GM18508 (cell line): ENCODE data around the gene DOCK3.
"Not testable (repeated sequence)": the region's sequence is repeated elsewhere in the genome, so short reads cannot be mapped to it uniquely, and the experiment has no call there.

Experiments used
- ATAC-seq: cut with Tn5 transposase; IDR thresholded peaks from one replicate; pipeline ENCODE4 v1.9.1; 2021; ENCODE audit warnings: moderate number of reproducible peaks; ENCODE audit not compliant: insufficient read depth, unreplicated experiment

Gene DOCK3

GRCh38 chr3:51173518-51174271, 499.0 kb downstream of the DOCK3 start:
- ATAC-seq: no peak

DNA sequence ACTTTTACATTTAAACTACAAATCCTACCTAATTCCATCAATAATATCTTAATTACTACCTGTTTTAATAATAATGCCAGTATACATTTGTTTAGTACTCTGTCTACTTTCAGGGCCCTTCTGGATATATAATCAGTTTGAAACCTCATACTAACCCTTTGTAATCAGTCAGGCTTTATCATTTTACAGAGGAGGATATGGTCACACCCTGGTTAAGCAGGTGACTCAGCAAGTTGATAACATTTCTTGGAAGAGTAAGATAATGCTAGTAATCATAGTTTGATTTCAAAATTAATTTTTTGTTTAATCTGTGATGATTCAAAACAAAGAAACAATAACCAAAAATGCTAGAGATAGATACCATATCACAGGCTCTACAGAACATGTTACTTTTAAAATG, 502.2 kb downstream of the DOCK3 start:
- ATAC-seq: no peak

- ATAC-seq: not testable (repeated sequence)
Observed at GRCh38 chr3:51186446-51186845, 511.7 kb downstream of the DOCK3 start.

GRCh38 chr3:51190199-51190598, 515.5 kb downstream of the DOCK3 start:
- ATAC-seq: no peak

DNA sequence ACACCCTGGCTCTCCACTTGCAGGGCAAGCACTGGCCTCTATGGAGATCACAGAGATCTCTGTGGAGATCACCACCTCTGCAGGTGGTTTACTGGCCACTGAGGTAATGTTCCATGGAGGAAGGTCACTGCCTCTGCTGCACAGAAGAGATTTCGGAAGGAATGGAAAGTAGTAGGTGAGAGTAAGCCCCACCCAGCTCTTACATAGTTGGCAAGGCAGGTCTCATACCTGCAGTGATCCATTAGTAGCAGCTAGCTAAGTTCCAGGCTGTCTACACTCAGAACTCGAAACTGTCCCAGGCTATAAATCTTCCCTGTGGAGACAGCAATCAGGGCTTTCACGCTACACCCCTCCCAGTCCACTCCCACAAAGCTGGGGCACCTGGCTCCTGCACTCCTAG, 516.1 kb downstream of the DOCK3 start:
- ATAC-seq: no peak

- ATAC-seq: no peak
Observed at GRCh38 chr3:51191768-51192167, 517.0 kb downstream of the DOCK3 start.

GRCh38 chr3:51198477-51198876, 523.8 kb downstream of the DOCK3 start:
- ATAC-seq: no peak

DNA sequence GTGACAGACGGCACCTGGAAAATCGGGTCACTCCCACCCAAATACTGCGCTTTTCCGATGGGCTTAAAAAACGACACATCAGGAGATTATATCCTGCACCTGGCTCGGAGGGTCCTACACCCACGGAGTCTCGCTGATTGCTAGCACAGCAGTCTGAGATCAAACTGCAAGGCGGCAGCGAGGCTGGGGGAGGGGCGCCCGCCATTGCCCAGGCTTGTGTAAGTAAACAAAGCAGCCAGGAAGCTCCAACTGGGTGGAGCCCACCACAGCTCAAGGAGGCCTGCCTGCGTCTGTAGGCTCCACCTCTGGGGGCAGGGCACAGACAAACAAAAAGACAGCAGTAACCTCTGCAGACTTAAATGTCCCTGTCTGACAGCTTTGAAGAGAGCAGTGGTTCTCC, 524.6 kb downstream of the DOCK3 start:
- not testable (repeated sequence) for ATAC-seq

DNA sequence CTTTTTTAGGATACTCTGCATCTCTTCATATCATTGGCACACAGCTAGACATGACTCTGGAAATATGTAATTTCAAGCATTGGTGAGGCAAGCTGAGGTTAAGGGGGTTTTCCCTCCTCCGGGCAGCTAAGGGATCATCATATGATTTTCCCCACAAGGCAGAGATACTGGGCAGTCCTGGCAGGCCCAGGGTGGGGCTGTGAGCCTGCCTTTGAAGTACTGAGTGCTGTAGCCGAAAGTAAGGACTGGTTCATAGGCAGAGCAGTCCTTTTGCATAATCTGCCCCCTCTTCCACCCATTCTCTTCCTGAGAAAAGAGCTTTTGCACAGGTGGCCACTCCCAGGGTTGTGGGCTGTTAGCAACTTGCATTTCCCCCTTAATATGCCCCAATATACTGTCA, 541.6 kb downstream of the DOCK3 start:
- no peak for ATAC-seq

DNA sequence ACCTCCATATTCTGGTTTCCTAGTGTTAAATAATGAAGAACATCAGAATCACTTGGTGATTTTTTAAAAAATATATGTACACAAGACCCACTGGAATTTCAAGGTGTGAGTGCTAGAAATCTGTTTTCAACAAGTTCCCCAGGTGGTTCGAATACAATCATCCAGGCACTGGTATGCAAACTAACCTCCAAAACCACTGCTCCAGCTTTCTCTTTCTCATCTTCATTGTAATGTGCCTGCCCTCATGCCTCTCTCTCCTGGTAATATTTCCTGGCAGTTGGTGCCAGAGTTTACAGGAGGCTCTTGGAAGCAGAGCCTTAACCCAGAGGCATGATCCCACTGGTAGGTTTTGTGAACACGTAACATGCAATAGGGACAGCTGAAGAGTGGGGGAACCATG, 547.2 kb downstream of the DOCK3 start:
- ATAC-seq: no peak

- no peak for ATAC-seq
Observed at GRCh38 chr3:51224283-51224682, 549.6 kb downstream of the DOCK3 start.

DNA sequence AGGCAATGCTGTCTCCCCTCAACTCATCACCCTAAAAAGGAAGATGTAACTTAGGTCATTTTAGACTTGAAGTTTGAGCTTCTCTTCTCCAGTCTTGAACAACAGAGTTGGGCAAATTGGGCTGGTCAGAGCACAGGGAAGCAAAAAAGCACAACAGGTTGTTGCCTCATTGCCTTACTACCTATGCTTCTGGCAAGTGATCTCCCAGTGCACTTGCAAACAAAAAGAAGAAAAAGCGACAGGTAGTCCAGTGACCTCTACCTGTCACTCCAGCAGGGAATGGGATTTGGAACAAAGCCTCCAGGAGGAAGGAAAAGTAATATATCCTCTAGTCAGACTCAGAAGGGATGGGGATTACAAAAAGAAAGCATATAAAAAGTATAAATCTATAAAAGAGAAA, 550.1 kb downstream of the DOCK3 start:
- no peak for ATAC-seq

- ATAC-seq: no peak
Observed at GRCh38 chr3:51242939-51243338, 568.2 kb downstream of the DOCK3 start.

DNA sequence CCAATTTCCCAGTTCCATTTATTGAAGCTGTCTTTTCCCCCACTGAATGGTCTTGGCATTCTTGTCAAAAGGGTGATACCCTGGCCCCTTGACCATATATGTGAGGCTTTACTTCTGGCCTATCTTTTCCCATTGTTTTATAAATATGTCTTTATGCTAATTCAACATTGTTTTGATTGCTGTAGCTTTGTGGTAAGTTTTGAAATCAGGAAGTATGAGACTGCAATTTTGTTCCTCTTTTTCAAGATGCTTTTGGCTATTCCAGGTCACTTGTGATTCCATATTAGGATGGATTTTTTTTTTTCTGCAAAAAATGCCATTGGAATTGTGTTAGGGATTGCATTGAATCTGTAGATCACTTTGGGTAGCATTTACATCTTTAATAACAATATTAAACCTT, 569.2 kb downstream of the DOCK3 start:
- ATAC-seq: no peak

DNA sequence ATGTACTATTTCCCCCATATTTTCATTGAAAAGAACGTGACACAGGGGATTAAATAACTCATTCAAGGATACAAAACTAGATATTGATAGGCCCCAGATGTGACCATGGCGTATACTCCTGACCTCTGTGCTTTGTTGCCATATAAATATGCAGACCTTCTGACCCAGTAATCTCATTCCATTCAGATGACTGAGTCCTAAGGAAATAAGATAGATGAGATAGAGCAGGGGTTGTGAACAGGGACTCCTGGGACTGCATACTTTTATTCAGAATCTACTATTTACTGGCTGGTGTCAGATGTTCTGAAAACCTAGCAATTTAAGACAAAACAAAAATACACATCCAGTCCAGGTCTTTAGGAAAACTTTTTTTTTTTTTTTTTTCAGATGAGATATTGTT, 571.1 kb downstream of the DOCK3 start:
- ATAC-seq: no peak

GRCh38 chr3:51257870-51258269, 583.1 kb downstream of the DOCK3 start:
- no peak for ATAC-seq

DNA sequence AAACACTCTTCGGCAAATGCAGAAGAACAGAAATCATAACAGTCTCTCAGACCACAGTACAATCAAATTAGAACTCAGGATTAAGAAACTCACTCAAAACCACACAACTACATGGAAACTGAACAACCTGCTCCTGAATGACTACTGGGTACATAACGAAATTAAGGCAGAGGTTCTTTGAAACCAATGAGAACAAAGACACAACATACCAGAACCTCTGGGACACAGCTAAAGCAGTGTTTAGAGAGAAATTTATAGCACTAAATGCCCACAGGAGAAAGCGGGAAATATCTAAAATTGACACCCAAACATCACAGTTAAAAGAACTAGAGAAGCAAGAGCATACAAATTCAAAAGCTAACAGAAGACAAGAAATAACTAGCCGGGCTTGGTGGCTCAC, 589.4 kb downstream of the DOCK3 start:
- not testable (repeated sequence) for ATAC-seq

- ATAC-seq: no peak
Observed at GRCh38 chr3:51268132-51268531, 593.4 kb downstream of the DOCK3 start.

DNA sequence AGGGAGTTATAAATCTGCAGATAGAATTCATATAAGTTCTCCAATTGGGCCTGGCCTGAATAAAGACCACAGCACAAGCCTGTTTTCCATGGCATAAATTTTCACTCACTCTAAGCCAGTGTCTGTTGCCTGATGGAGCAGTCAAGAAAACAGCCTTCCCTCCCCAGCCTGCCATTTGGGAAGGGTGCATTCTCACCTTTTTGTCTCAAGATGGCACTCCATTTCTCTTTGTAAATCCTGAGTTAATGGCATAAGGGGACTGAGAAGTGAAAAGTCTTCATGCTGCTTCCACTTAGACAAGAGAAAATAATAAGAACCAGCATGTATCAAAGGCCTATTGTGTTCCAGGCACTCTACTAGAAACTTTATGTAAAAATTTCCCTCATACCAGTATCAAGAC, 594.7 kb downstream of the DOCK3 start:
- ATAC-seq: no peak

- ATAC-seq: no peak
Observed at GRCh38 chr3:51270559-51270958, 595.8 kb downstream of the DOCK3 start.

DNA sequence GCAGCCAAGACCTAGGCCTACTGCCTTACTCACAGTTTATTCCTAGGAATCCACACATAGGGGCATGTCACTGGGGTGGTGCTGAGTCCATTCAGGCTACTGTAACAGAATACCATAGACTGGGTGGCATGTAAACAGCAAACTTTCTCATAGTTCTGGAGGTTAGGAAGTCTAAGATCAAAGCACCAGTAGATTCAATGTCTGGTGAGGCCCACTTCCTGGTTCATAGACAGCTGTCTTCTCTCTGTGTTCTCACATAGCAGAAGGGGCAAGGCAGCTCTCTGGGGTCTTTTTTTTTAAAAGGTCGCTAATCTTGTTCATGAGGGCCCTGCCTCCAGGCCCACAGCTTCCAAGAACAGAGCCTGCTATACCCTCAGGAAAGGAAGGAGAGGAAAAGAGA, 596.4 kb downstream of the DOCK3 start:
- ATAC-seq: no peak

DNA sequence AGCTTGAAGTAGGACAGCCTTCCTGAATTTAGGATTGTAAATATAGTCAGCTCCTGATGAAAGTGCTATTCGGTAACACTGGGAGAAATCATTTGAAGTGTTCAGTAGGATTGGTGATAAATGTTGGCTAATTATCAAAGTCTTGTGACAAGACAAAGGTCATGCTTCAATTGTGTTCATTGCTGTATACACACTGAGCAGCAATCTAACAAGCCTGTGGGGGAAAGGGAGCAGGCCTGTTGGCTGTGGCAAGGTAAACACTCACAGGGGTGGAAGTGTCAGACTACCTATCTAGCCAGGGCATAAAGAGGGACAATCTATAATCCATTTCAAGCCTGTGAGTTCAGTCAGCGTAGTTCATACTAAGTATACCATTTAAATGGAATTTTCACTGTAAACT, 599.3 kb downstream of the DOCK3 start:
- ATAC-seq: no peak
